ENCODE measurements around the gene SCNN1G.
A peak's percentile ranks its signal among the peaks of the same experiment; 100 is the strongest.

The SCNN1G gene

GRCh38 chr16:23145186-23145585 lies 37.4 kb upstream of the SCNN1G start:
- no peaks in the 10 kb centered on the region for H3K27me3 ChIP-seq
- no peaks in the 10 kb centered on the region for H3K36me3 ChIP-seq
- no peaks in the 10 kb centered on the region; the same call in 1 of the 2 replicates for H3K4me1 ChIP-seq
- TF ChIP-seq, protein P1, sequence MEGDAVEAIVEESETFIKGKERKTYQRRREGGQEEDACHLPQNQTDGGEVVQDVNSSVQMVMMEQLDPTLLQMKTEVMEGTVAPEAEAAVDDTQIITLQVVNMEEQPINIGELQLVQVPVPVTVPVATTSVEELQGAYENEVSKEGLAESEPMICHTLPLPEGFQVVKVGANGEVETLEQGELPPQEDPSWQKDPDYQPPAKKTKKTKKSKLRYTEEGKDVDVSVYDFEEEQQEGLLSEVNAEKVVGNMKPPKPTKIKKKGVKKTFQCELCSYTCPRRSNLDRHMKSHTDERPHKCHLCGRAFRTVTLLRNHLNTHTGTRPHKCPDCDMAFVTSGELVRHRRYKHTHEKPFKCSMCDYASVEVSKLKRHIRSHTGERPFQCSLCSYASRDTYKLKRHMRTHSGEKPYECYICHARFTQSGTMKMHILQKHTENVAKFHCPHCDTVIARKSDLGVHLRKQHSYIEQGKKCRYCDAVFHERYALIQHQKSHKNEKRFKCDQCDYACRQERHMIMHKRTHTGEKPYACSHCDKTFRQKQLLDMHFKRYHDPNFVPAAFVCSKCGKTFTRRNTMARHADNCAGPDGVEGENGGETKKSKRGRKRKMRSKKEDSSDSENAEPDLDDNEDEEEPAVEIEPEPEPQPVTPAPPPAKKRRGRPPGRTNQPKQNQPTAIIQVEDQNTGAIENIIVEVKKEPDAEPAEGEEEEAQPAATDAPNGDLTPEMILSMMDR (IDR thresholded peaks at IDR 0.05; ENCODE audit: low read depth, low read length), result no peak
- no peak for DNase-seq
- H3K4me3 ChIP-seq (ENCODE audit: low read depth, low read length), result no peak overlapping the region
- H3K9me3 ChIP-seq, result no peaks in the 10 kb centered on the region

DNA sequence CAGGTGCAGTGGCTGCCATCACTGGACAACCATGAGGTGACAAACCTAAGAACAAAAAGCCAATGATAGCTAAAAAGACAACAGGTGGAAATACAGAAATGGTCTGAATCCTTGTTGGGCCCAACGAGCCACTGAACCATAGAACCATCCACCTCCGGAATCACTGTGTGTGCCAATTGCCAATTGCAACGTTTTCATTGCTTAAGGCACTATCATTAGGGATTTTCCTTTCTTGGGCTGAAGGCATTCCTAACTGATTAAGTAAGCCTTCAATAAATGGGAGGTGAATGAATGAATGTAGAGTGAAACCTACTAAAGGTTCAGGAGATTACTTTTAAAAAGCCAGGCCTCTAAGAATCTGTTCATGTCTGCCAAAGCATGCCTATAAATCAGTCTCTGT lies 36.9 kb upstream of the SCNN1G start:
- H3K9me3 ChIP-seq, result no peaks in the 10 kb centered on the region
- TF ChIP-seq, protein P1 (IDR thresholded peaks at IDR 0.05; ENCODE audit: low read depth, low read length), result no peak
- H3K27me3 ChIP-seq, result no peaks in the 10 kb centered on the region
- H3K36me3 ChIP-seq, result no peaks in the 10 kb centered on the region
- H3K4me3 ChIP-seq (ENCODE audit: low read depth, low read length), result no peak overlapping the region
- DNase-seq, result no peak
- no peaks in the 10 kb centered on the region; the same call in 1 of the 2 replicates for H3K4me1 ChIP-seq

DNA sequence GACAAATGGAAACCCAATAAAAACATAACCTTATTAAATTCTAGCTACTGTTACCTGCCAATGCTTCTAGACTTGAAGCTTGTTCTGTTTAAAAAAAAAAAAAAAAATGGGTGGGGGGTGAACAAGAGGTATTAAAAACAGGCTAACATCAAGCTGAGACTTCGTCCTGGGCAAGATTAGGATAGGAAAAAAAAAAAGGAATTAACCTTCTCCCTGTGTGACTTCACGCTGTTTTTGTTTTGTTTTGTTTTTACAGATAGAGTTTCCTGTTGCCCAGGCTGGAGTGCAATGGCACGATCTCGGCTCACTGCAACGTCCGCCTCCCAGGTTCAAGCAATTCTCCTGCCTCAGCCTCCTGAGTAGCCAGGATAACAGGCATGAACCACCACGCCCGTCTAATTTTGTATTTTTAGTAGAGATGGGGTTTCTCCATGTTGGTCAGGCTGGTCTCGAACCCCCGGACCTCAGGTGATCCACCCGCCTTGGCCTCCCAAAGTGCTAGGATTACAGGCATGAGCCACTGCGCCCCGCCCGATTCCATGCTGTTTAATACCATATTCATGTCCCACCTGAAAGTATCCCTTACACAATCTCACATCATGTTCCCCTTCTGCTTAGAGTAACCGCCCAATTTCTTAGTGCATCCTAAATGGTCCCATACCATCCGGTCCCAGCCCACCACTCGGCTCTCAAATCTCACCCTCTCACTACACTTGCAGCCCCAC lies 35.5 kb upstream of the SCNN1G start:
- H3K4me1 ChIP-seq, result no peaks in the 10 kb centered on the region; the same call in 1 of the 2 replicates
- no peaks in the 10 kb centered on the region for H3K27me3 ChIP-seq
- H3K9me3 ChIP-seq, result no peaks in the 10 kb centered on the region
- DNase-seq, result no peak
- TF ChIP-seq, protein P1 (IDR thresholded peaks at IDR 0.05; ENCODE audit: low read depth, low read length), result no peak
- H3K4me3 ChIP-seq (ENCODE audit: low read depth, low read length), result no peak overlapping the region; the same call in 1 of the 2 replicates
- H3K36me3 ChIP-seq, result no peaks in the 10 kb centered on the region

DNA sequence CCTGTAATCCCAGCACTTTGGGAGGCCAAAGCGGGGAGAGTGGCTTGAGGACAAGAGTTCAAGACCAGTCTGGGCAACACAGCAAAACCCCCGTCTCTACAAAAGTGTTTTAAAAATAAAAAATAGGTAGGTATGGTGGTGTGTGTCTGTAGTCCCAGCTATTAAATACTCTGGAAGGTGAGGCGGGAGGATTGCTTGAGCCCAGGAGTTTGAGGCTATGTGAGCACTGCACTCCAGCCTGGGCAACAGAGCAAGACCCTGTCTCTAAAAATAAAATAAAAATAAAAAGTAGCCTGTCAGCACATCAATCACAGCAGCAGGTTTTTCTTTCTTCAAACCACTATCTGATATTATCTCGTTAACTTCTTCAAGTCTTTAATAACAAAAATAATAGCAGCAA lies 34.9 kb upstream of the SCNN1G start:
- TF ChIP-seq, protein P1 (IDR thresholded peaks at IDR 0.05; ENCODE audit: low read depth, low read length), result no peak
- Histone ChIP-seq H3K9me3 (no peaks in the 10 kb centered on the region), H3K4me1 (no peaks in the 10 kb centered on the region), H3K4me3 (ENCODE audit: low read depth, low read length) (peak overlapping the region; percentile 73), H3K27me3 (no peaks in the 10 kb centered on the region), H3K36me3 (no peaks in the 10 kb centered on the region)
- DNase-seq, result no peak

- TF ChIP-seq, protein P1 (IDR thresholded peaks at IDR 0.05; ENCODE audit: low read depth, low read length), result no peak
- no peak for DNase-seq
- Histone ChIP-seq H3K4me1 (no peaks in the 10 kb centered on the region), H3K9me3 (no peaks in the 10 kb centered on the region), H3K36me3 (no peaks in the 10 kb centered on the region), H3K4me3 (ENCODE audit: low read depth, low read length) (peak overlapping the region; percentile 73), H3K27me3 (no peaks in the 10 kb centered on the region)
These were observed 34.4 kb upstream of the SCNN1G start for GRCh38 chr16:23148166-23148512.

GRCh38 chr16:23148513-23149266 lies 33.9 kb upstream of the SCNN1G start:
- DNase-seq, result peak; percentile 75
- no peaks in the 10 kb centered on the region for H3K4me1 ChIP-seq

More at GRCh38 chr16:23148513-23149266, 33.9 kb upstream of the SCNN1G start:
- Histone ChIP-seq H3K9me3 (no peaks in the 10 kb centered on the region), H3K27me3 (no peaks in the 10 kb centered on the region), H3K36me3 (no peaks in the 10 kb centered on the region), H3K4me3 (ENCODE audit: low read depth, low read length) (peak overlapping the region; percentile 73)
- TF ChIP-seq, protein P1 (IDR thresholded peaks at IDR 0.05; ENCODE audit: low read depth, low read length), result no peak
